Breast epithelium (tissue), 3 donors: Measurements from ENCODE around the gene MXRA7.

Experiments used
- POLR2A ChIP-seq: fragments of 450-650 bp; IDR thresholded peaks from one replicate; pipeline ENCODE4 v1.6.1; 2016; ENCODE audit warnings: antibody characterized with exemption, mild to moderate bottlenecking, moderate library complexity
- TF ChIP-seq, protein P1 (sequence below), 3 donors: fragments of 450-650 bp; IDR thresholded peaks; one replicate each; pipeline ENCODE4 v1.5.1; 2016 to 2017; ENCODE audit warnings: antibody characterized with exemption in 3 of 3, mild to moderate bottlenecking in 3 of 3, moderate library complexity in 3 of 3

DNA sequence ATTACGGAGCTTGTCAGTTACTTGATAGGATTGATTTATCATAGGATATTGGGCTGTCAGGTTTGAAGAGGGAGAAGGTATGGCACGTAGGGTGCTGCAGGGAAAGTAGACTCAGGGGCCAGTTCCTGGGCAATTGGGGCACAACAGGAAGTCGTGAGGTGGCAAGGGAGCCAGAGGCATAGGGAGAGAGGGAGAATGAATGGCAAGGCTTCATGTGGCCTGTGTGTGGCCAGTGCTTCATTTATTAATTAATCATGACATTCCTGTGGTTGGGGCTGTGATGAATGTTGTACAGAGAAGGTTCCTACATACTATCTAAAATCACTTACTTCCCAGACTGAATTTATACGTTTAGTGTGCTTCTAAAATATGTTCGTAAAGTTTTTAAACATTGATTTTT is 46.5 kb upstream of the MXRA7 start:
- TF ChIP-seq, protein P1, sequence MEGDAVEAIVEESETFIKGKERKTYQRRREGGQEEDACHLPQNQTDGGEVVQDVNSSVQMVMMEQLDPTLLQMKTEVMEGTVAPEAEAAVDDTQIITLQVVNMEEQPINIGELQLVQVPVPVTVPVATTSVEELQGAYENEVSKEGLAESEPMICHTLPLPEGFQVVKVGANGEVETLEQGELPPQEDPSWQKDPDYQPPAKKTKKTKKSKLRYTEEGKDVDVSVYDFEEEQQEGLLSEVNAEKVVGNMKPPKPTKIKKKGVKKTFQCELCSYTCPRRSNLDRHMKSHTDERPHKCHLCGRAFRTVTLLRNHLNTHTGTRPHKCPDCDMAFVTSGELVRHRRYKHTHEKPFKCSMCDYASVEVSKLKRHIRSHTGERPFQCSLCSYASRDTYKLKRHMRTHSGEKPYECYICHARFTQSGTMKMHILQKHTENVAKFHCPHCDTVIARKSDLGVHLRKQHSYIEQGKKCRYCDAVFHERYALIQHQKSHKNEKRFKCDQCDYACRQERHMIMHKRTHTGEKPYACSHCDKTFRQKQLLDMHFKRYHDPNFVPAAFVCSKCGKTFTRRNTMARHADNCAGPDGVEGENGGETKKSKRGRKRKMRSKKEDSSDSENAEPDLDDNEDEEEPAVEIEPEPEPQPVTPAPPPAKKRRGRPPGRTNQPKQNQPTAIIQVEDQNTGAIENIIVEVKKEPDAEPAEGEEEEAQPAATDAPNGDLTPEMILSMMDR (IDR thresholded peaks at IDR 0.05): no peak
- no peak for TF ChIP-seq POLR2A
